Activated CD4-positive, alpha-beta T cell treated with anti-CD3 and anti-CD28 coated beads, Interleukin-2, amount 10 ng/mL, durations not matched to agents 24 days and 14 days (primary cell): ENCODE data around the gene SPINK5. TPM values are rescaled to one million over a fixed set of nuclear protein-coding genes. Genes with fewer than 3 reads are reported as not detected.

Experiments
- DNase-seq: peaks from one replicate; pipeline ENCODE4 v3.0.0; 2022
- H3K27ac Mint-ChIP-seq: one replicate; pipeline ENCODE4 v1.8.0; 2022; ENCODE audit warnings: mild to moderate bottlenecking, mixed read lengths
- H3K27me3 Mint-ChIP-seq: one replicate; pipeline ENCODE4 v1.8.0; 2022; ENCODE audit warnings: mixed read lengths
- H3K36me3 Mint-ChIP-seq: one replicate; pipeline ENCODE4 v1.8.0; 2022; ENCODE audit warnings: low read depth, mild to moderate bottlenecking, mixed read lengths
- H3K4me1 Mint-ChIP-seq: one replicate; pipeline ENCODE4 v1.8.0; 2021; ENCODE audit warnings: mixed read lengths
- H3K4me3 Mint-ChIP-seq: one replicate; pipeline ENCODE4 v1.8.0; 2022; ENCODE audit warnings: mild to moderate bottlenecking, moderate library complexity, mixed read lengths
- H3K9me3 Mint-ChIP-seq: one replicate; pipeline ENCODE4 v1.8.0; 2021; ENCODE audit warnings: mixed read lengths
- intact Hi-C: fragments of 100-400 bp; cut with micrococcal nuclease; formaldehyde crosslinking; loops from one replicate; pipeline ENCODE4 v1.15.1; 2023
- total RNA-seq: library from RNA; stranded (reverse); gene quantifications from 2 replicates; pipeline ENCODE4 v1.2.3, GENCODE V29; 2022

The SPINK5 gene
- total RNA-seq, 1 donor from 2014 or later = not detected

DNA sequence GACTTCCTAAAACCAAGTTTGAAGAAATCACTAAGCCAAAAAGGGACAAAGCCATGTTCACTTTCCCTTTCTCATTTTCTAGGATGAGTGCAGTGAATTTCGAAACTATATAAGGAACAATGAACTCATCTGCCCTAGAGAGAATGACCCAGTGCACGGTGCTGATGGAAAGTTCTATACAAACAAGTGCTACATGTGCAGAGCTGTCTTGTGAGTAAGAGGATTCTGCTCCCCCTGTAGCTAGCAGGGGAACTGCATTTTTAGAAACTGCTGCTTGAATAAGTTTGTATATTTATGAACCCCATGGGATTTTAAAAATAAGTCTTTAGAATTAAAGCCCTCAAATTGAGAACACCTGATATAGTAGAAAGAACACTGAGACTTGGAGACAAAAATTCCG, 61.9 kb downstream of the SPINK5 start:
- Mint-ChIP-seq H3K4me3 (no peak overlapping the region), H3K27me3 (no peaks in the 10 kb centered on the region), H3K36me3 (no peaks in the 10 kb centered on the region), H3K9me3 (no peaks in the 10 kb centered on the region), H3K4me1 (no peaks in the 10 kb centered on the region), H3K27ac (no peak overlapping the region)
- no peak for DNase-seq
- intact Hi-C loops = no loop called here

DNA sequence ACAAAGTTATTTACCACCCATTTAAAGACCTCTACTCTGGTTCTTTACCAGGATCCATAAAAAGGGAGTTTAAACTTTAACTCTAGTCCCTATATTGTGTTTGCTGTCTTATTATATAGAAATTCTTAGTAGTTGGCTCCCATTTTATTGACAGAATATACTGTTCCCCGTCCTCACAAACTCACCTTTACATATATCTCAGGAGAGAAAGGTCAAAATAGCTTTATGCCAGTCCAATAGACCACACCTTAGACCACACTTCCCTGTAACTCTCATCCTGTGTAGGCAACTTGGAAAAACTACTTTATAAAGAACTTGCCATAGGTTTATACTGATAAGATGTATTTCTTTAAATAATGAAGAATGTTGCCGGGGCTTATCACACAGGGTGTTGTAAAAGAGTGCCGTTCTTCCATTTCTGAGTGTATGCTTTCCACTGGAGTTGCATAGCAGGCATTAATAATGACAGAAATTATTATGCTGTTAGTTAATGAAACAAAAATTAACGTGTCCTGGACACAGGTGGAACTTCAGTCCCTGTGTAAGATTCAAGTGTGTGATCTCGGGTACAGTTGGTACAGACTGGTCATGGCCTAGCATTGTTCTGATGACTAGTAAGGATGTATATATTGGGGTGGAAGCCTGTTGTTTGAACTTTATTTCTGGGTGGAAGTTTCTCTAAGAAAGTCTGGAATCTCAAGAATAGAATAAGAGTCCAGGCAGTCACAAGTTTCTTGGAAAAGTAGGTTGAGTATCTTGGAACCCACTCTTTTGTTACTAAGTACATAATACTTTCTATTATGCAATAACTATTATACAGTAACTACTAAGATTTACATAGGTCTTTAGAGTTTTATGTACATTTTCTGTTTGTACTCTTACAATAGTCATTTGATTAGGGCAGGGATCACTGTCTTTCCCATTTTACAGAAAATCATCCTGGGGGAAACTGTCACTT, 71.6 kb downstream of the SPINK5 start:
- no peak for DNase-seq
- no peaks in the 10 kb centered on the region for H3K9me3 Mint-ChIP-seq
- no peaks in the 10 kb centered on the region for H3K4me1 Mint-ChIP-seq
- no peak overlapping the region for H3K4me3 Mint-ChIP-seq
- no peaks in the 10 kb centered on the region for H3K27me3 Mint-ChIP-seq
- intact Hi-C loops = no loop called here
- no peak overlapping the region for H3K27ac Mint-ChIP-seq
- no peaks in the 10 kb centered on the region for H3K36me3 Mint-ChIP-seq

DNA sequence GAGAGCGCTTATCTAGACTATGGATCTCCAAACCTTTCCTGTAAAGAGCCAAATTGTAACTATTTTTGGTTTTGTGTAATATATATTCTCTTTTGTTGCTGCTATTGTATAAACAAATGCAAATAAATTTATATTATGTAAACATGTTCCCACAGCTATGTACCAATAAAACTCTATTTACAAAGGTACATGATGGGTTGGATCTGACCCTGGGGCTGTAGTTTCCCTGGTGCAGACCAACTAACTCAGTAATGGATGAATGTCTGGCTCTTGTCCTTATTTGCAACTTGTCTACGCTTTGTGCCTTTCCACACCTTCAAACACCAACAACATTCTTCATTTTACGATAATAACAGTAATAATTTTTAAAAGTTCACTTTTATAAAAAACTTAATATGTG, 77.1 kb downstream of the SPINK5 start:
- Mint-ChIP-seq H3K4me3 (no peak overlapping the region), H3K27ac (no peak overlapping the region), H3K36me3 (no peaks in the 10 kb centered on the region), H3K9me3 (no peaks in the 10 kb centered on the region), H3K27me3 (no peaks in the 10 kb centered on the region), H3K4me1 (no peaks in the 10 kb centered on the region)
- intact Hi-C loops = no loop called here
- no peak for DNase-seq

DNA sequence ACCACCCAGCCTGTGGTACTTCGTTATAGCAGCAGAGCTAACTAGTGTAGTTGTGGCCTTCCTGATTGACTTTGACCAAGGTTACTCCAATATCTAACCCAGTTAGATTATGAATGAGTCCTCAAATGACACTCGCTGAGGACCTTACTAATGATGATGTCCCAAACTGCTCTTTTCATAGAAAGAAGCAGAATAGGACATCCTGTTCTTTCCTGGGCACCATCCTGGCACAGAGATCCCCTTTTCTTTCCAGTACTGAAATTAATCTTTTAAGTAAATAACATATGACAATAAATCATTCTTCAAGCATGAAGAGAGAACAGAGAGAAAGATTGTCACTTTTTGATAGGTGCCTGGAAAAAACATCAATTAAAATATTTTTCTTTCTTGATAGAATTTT, 77.9 kb downstream of the SPINK5 start:
- Mint-ChIP-seq H3K27ac (no peak overlapping the region), H3K27me3 (no peaks in the 10 kb centered on the region), H3K4me1 (no peaks in the 10 kb centered on the region), H3K9me3 (no peaks in the 10 kb centered on the region), H3K36me3 (no peaks in the 10 kb centered on the region), H3K4me3 (no peak overlapping the region)
- DNase-seq = no peak
- intact Hi-C loops = no loop called here

DNA sequence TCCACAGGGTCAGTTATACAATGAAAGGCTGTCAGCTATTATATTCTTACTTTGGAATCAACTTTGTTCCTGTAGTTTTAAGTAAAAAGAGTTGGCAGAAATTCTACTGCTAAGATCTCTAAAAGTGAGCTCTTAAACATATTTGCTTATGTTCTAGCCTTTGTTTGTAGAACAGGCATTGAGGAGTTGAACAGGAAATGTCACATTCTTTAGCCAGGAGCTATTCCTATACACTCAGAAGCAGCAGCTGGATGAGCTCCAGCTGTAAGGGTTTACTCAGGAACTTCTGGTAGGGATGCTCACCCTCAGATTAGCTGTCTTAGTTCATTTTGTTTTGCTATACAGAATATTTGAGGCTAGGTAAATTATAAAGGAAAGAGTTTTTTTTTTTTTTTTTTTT, 82.1 kb downstream of the SPINK5 start:
- DNase-seq = no peak
- intact Hi-C loops = no loop called here
- no peaks in the 10 kb centered on the region for H3K9me3 Mint-ChIP-seq
- peaks cover 7% of the 10 kb centered on the region for H3K27me3 Mint-ChIP-seq
- H3K4me1 Mint-ChIP-seq = no peaks in the 10 kb centered on the region
- no peak overlapping the region for H3K4me3 Mint-ChIP-seq
- H3K27ac Mint-ChIP-seq = no peak overlapping the region
- H3K36me3 Mint-ChIP-seq = no peaks in the 10 kb centered on the region

DNA sequence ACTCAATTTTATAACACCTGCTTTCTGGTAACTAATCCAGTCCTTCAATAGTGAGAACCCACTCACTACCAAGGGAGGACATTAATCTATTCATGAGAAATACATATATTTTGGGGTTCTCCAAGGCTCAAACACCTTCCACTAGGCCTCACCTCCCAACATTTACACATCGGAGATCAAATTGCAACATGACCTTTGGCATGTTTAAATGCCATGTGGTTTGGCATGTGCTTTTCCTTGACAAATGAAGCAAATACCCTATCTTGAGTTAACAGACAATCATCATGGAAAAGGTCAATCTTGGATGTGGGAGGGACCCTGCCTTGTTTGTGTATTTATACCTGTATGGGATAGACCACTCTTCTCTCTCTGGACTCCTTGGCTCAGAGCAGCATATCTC, 82.7 kb downstream of the SPINK5 start:
- intact Hi-C loops = no loop called here
- H3K4me1 Mint-ChIP-seq = no peaks in the 10 kb centered on the region
- H3K27me3 Mint-ChIP-seq = peaks cover 7% of the 10 kb centered on the region
- H3K9me3 Mint-ChIP-seq = no peaks in the 10 kb centered on the region
- H3K4me3 Mint-ChIP-seq = no peak overlapping the region
- no peak for DNase-seq
- H3K36me3 Mint-ChIP-seq = no peaks in the 10 kb centered on the region
- H3K27ac Mint-ChIP-seq = no peak overlapping the region

DNA sequence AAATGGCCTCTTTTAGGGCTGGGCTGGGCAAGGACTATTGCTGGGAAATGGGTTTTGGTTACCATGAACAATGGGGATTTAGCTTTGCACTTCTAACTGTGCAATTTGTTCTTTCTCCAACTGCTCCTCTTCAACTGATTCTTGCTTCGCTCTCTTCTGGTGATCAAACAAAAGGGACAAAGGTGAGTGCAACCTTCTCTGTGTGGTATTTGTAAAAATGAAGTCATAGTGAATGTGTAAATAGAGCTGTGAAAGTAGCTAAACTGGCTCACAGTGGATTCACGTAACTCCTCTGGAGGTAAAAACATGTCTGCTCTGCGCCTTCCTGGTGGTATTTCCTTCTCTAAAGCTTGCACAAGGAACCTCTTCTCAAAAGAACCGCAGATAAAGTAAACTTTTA, 83.6 kb downstream of the SPINK5 start:
- DNase-seq = no peak
- intact Hi-C loops = no loop called here
- peaks cover 7% of the 10 kb centered on the region for H3K27me3 Mint-ChIP-seq
- no peak overlapping the region for H3K27ac Mint-ChIP-seq
- no peaks in the 10 kb centered on the region for H3K4me1 Mint-ChIP-seq
- no peak overlapping the region for H3K4me3 Mint-ChIP-seq
- no peaks in the 10 kb centered on the region for H3K36me3 Mint-ChIP-seq
- H3K9me3 Mint-ChIP-seq = no peaks in the 10 kb centered on the region

DNA sequence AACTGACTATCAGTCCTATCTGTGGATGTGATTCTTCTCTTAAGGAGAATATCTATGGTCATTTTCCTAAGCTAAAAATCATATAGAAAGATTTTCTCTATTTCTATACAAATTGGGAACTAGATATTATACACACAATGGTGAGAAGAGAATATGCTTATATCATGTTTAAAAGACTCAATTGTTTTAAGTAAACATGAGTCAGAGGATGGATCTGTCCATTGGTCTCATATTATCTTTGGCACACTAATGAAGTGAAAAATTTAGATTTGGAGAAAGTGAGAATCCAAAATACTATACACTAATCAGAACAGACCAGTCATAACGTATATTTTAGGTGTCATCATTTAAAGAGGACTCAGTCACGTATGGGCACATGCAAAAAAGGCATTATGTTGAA, 88.1 kb downstream of the SPINK5 start:
- Mint-ChIP-seq H3K27me3 (peaks cover 7% of the 10 kb centered on the region), H3K4me3 (no peak overlapping the region), H3K4me1 (no peaks in the 10 kb centered on the region), H3K9me3 (no peaks in the 10 kb centered on the region), H3K36me3 (no peaks in the 10 kb centered on the region), H3K27ac (no peak overlapping the region)
- no peak for DNase-seq
- intact Hi-C loops = no loop called here

DNA sequence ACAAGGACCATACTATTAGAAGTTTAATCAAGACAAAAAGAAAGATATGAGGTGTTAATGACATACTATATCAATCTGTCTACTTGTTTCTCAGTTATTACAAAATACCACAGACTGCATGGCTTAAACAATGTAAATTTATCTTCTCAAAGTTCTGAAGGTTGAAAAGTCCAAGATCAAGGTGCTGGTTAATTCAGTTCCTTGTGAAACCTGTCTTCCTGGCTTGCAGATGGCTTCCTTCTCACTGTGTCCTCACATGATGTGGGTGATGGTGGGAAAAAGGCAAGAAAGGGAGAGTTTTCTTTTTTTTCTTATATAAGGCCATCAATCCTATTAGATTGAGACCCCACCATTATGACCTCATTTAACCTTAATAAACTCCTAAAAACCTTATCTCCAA, 89.0 kb downstream of the SPINK5 start:
- H3K27ac Mint-ChIP-seq = no peak overlapping the region
- DNase-seq = no peak
- no peaks in the 10 kb centered on the region for H3K4me1 Mint-ChIP-seq
- no peak overlapping the region for H3K4me3 Mint-ChIP-seq
- no peaks in the 10 kb centered on the region for H3K9me3 Mint-ChIP-seq
- peaks cover 7% of the 10 kb centered on the region for H3K27me3 Mint-ChIP-seq
- no peaks in the 10 kb centered on the region for H3K36me3 Mint-ChIP-seq
- intact Hi-C loops = no loop called here

DNA sequence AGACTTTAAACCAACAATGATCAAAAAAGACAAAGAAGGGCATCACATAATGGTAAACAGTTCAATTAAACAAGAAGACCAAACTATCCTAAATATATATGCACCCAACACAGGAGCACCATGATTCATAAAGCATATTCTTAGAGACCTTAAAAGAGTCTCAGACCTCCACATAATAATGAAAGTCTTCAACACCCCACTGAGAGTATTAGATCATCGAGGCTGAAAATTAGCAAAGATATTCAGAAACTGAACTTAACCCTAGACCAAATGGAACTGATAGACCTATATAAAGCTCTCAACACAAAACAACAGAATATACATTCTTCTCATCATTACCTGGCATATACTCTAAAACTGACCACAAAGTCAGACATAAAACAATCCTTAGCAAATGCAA, 92.8 kb downstream of the SPINK5 start:
- H3K4me1 Mint-ChIP-seq = no peaks in the 10 kb centered on the region
- H3K27ac Mint-ChIP-seq = no peak overlapping the region
- no peak overlapping the region for H3K4me3 Mint-ChIP-seq
- intact Hi-C loops = no loop called here
- no peaks in the 10 kb centered on the region for H3K36me3 Mint-ChIP-seq
- H3K27me3 Mint-ChIP-seq = no peaks in the 10 kb centered on the region
- DNase-seq = no peak
- H3K9me3 Mint-ChIP-seq = no peaks in the 10 kb centered on the region

DNA sequence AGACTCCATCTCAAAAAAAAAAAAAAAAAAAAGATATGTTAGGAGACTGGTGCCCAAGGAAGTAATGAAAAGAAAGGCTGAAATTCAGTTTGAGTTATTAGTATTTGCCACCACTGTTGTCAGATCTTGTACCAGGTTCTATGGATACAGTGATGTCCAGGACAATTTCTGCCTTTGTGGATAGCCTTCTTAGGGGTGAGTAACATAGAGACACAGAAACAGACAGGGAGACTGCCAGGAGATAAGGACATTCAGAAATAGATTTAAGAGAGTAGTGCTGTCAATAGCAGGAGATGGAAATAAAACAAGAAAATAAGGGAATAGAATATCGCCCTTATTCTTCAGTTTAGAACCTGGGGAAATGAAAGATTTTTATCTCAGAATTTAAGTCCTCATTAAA, 98.3 kb downstream of the SPINK5 start:
- peak; percentile 8 for DNase-seq
- H3K4me3 Mint-ChIP-seq = no peak overlapping the region
- intact Hi-C loops = no loop called here
- H3K27ac Mint-ChIP-seq = no peak overlapping the region
- H3K27me3 Mint-ChIP-seq = peaks cover 2% of the 10 kb centered on the region
- no peaks in the 10 kb centered on the region for H3K4me1 Mint-ChIP-seq
- no peaks in the 10 kb centered on the region for H3K9me3 Mint-ChIP-seq
- no peaks in the 10 kb centered on the region for H3K36me3 Mint-ChIP-seq

DNA sequence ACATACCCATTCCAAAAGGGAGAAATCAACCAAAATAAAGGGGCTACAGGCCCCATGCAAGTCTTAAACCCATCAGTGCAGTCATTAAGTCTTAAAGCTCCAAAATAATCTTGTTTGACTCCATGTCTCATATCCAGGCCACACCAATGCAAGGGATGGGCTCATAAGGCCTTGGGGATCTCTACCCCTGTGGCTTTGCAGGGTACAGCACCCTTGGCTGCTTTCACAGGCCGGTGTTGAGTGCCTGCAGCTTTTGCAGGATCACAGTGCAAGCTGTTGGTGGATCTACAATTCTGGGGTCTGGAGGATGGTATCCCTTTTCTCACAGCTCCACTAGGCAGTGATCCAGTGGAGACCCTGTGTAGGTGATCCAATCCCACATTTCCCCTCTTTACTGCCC, 99.6 kb downstream of the SPINK5 start:
- intact Hi-C loops = no loop called here
- peak; percentile 44 for DNase-seq
- no peaks in the 10 kb centered on the region for H3K4me1 Mint-ChIP-seq
- H3K27me3 Mint-ChIP-seq = peaks cover 2% of the 10 kb centered on the region
- H3K27ac Mint-ChIP-seq = no peak overlapping the region
- H3K36me3 Mint-ChIP-seq = no peaks in the 10 kb centered on the region
- no peak overlapping the region for H3K4me3 Mint-ChIP-seq
- H3K9me3 Mint-ChIP-seq = no peaks in the 10 kb centered on the region

DNA sequence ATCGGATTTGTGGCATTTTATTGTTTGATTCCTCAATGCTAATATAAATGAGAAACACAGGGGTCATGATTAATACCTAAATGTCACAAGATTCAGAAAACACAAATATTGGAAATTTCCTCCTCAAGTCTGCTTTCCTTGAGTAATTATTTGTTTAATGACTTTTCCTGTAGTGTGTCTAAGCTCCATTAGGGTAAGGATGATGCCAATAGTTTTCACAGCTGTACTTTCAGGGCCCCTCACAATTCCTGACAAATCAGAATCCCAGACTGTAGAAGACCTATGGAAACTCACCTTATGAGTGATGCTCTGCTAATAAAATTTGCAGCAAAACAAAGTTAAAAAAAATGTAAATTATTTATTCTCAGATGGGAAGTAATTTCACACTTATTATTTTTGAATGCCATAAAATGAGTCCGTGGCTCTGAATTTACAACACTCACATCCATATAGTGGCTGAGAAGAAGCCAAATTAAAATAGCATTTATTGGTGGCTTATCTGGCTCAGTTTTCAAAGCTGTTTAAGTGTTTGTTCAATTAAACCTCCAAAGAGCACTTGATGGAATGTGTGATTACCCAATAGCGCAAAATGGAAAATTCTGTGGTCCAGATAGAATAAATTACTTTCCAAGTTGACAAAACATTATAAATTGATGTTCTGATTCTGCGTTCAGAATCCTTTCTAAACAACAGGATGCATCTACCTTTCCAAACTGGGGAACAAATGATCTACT, 102.9 kb downstream of the SPINK5 start:
- no peak for DNase-seq
- Mint-ChIP-seq H3K36me3 (no peaks in the 10 kb centered on the region), H3K27me3 (peaks cover 2% of the 10 kb centered on the region), H3K4me3 (no peak overlapping the region), H3K4me1 (no peaks in the 10 kb centered on the region), H3K9me3 (no peaks in the 10 kb centered on the region), H3K27ac (no peak overlapping the region)
- intact Hi-C loops = no loop called here

DNA sequence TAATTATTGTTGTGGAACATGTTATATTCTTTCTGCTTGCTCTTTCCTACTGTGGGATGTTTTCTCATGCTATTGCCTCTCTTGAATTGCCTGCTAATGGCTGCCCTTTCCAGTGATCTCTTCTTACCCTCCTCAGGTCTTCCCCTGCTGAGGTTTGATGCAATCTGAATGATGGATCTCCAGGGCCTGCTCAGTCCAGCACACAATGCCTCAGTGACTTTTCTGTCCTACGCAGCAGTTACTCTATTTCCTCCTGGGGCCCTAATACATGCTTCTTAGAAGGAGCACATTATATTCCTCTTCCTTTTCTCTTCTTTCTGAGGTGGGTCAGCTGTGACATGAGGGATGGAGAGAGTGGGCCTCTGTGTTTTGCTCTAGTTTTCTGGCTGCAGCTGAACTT, 104.5 kb downstream of the SPINK5 start, which contains the start of gene SPINK14:
Gene SPINK14 (plus strand): TSS at position 301 of the 400 bp plus-strand sequence. CDS start 1,187 bp downstream, outside the sequence.
- intact Hi-C loops = no loop called here
- Mint-ChIP-seq H3K9me3 (no peaks in the 10 kb centered on the region), H3K4me1 (no peaks in the 10 kb centered on the region), H3K27me3 (peaks cover 6% of the 10 kb centered on the region), H3K36me3 (no peaks in the 10 kb centered on the region), H3K4me3 (no peak within 1 kb of the TSS), H3K27ac (no peak within 1 kb of the TSS)
- DNase-seq = no peak
